Glutamatergic neuron (in vitro differentiated cells): ENCODE data around the gene SETD3. TPM values are rescaled to one million over a fixed set of nuclear protein-coding genes. Genes with fewer than 3 reads are reported as not detected.
A peak's percentile ranks its signal among the peaks of the same experiment; 100 is the strongest.

Experiments used
- DNase-seq: peaks from one replicate; pipeline ENCODE4 v3.0.0; 2022
- H3K27ac Mint-ChIP-seq: one replicate; pipeline ENCODE4 v1.8.0; 2020; ENCODE audit warnings: mild to moderate bottlenecking, mixed read lengths, inconsistent platforms; ENCODE audit not compliant: unreplicated experiment
- H3K27me3 Mint-ChIP-seq: one replicate; pipeline ENCODE4 v1.8.0; 2020; ENCODE audit warnings: mild to moderate bottlenecking, moderate library complexity, mixed read lengths, inconsistent platforms; ENCODE audit not compliant: unreplicated experiment
- H3K36me3 Mint-ChIP-seq: one replicate; pipeline ENCODE4 v1.8.0; 2020; ENCODE audit warnings: mild to moderate bottlenecking, mixed read lengths, inconsistent platforms; ENCODE audit not compliant: unreplicated experiment
- H3K4me1 Mint-ChIP-seq: one replicate; pipeline ENCODE4 v1.8.0; 2020; ENCODE audit warnings: mild to moderate bottlenecking, low read depth, mixed read lengths, inconsistent platforms; ENCODE audit not compliant: unreplicated experiment
- H3K4me3 Mint-ChIP-seq: one replicate; pipeline ENCODE4 v1.8.0; 2020; ENCODE audit warnings: mild to moderate bottlenecking, mixed read lengths, inconsistent platforms; ENCODE audit not compliant: unreplicated experiment
- H3K9me3 Mint-ChIP-seq: one replicate; pipeline ENCODE4 v1.8.0; 2020; ENCODE audit warnings: mild to moderate bottlenecking, moderate library complexity, mixed read lengths, inconsistent platforms; ENCODE audit not compliant: unreplicated experiment
- CTCF ChIP-seq: fragments of 200-600 bp; sonication (generic); IDR thresholded peaks from one replicate; pipeline ENCODE4 v1.5.0; 2021; ENCODE audit not compliant: partially characterized antibody, unreplicated experiment
- long read RNA-seq: library from polyadenylated mRNA; unstranded; transcript quantifications from one replicate; pipeline ENCODE4 v2.0.0, GENCODE V29; 2020; ENCODE audit not compliant: unreplicated experiment
- total RNA-seq: library from RNA; stranded (reverse); fragmentation: NEBNext Ultra II Directional; extraction: Animal tissue kit (Norgen Biotek cat#: 25700); gene quantifications from one replicate; pipeline ENCODE4 v1.2.1, GENCODE V29; 2021; ENCODE audit not compliant: unreplicated experiment

The SETD3 gene
- 46.2 TPM for total RNA-seq
- long read RNA-seq, transcript SETD3-202 (13 exons, 2,878 nt) = major isoform, 9 of 14 reads
- long read RNA-seq, partial matches to known transcripts = 2 of 14 reads
- long read RNA-seq, other reads (novel, unspliced or antisense) = 1 of 14 reads

GRCh38 chr14:99479906-99480869 is at the start of gene SETD3:
TSS of gene SETD3 (minus strand) at chr14:99480859. CDS start at chr14:99465805, 15,054 bp downstream.
- peak within 1 kb of the TSS; percentile 98 for H3K4me3 Mint-ChIP-seq
- peaks cover 5% of the 10 kb centered on the region for H3K9me3 Mint-ChIP-seq
- peaks cover 11% of the 10 kb centered on the region for H3K4me1 Mint-ChIP-seq

GRCh38 chr14:99529899-99530298 is 49.2 kb upstream of the SETD3 start:
- Mint-ChIP-seq H3K4me1 (peaks cover 3% of the 10 kb centered on the region), H3K4me3 (no peak overlapping the region), H3K27ac (no peak overlapping the region), H3K27me3 (peaks cover 6% of the 10 kb centered on the region), H3K9me3 (peaks cover 7% of the 10 kb centered on the region), H3K36me3 (no peaks in the 10 kb centered on the region)
- TF ChIP-seq CTCF = no peak
- DNase-seq = no peak

More at GRCh38 chr14:99479906-99480869, at the start of gene SETD3:
- no peak for TF ChIP-seq CTCF
- Mint-ChIP-seq H3K36me3 (no peaks in the 10 kb centered on the region), H3K27me3 (peaks cover 10% of the 10 kb centered on the region), H3K27ac (peak within 1 kb of the TSS; percentile 77)
- DNase-seq = peak; percentile 57

- Mint-ChIP-seq H3K4me3 (no peak overlapping the region), H3K36me3 (no peaks in the 10 kb centered on the region), H3K27ac (no peak overlapping the region), H3K9me3 (peaks cover 7% of the 10 kb centered on the region), H3K27me3 (peaks cover 6% of the 10 kb centered on the region), H3K4me1 (peaks cover 9% of the 10 kb centered on the region)
- no peak for DNase-seq
- no peak for TF ChIP-seq CTCF
Observed at GRCh38 chr14:99527427-99528076, 46.9 kb upstream of the SETD3 start.

- H3K9me3 Mint-ChIP-seq = peaks cover 7% of the 10 kb centered on the region
- peaks cover 6% of the 10 kb centered on the region for H3K27me3 Mint-ChIP-seq
- DNase-seq = no peak
- no peaks in the 10 kb centered on the region for H3K36me3 Mint-ChIP-seq
- no peak for TF ChIP-seq CTCF
- peaks cover 11% of the 10 kb centered on the region for H3K4me1 Mint-ChIP-seq
- no peak overlapping the region for H3K4me3 Mint-ChIP-seq
- no peak overlapping the region for H3K27ac Mint-ChIP-seq
Observed at GRCh38 chr14:99527026-99527425, 46.4 kb upstream of the SETD3 start.

- peaks cover 9% of the 10 kb centered on the region for H3K9me3 Mint-ChIP-seq
- H3K27ac Mint-ChIP-seq = no peak overlapping the region
- no peak for TF ChIP-seq CTCF
- H3K4me1 Mint-ChIP-seq = peaks cover 12% of the 10 kb centered on the region
- DNase-seq = no peak
- peaks cover 8% of the 10 kb centered on the region for H3K27me3 Mint-ChIP-seq
- H3K36me3 Mint-ChIP-seq = no peaks in the 10 kb centered on the region
- no peak overlapping the region for H3K4me3 Mint-ChIP-seq
Observed at GRCh38 chr14:99525699-99526080, 45.0 kb upstream of the SETD3 start.
